Rectal smooth muscle tissue (tissue), 1 donor: ENCODE data around the gene NOTUM.

Experiments
- H3K27ac ChIP-seq: one replicate; pipeline ENCODE4 v1.7.0; 2013; ENCODE audit warnings: low read depth, low read length, inconsistent platforms
- H3K27me3 ChIP-seq: one replicate; pipeline ENCODE4 v1.7.0; 2013; ENCODE audit warnings: low read length; ENCODE audit not compliant: control insufficient read depth, insufficient read depth
- H3K36me3 ChIP-seq: one replicate; pipeline ENCODE4 v1.7.0; 2013; ENCODE audit warnings: low read length; ENCODE audit not compliant: control insufficient read depth, insufficient read depth
- H3K4me1 ChIP-seq: one replicate; pipeline ENCODE4 v1.7.0; 2013; ENCODE audit warnings: low read length; ENCODE audit not compliant: control insufficient read depth, insufficient read depth
- H3K4me3 ChIP-seq: one replicate; pipeline ENCODE4 v1.7.0; 2013; ENCODE audit warnings: low read length
- H3K9ac ChIP-seq: one replicate; pipeline ENCODE4 v1.7.0; 2013; ENCODE audit warnings: low read length

NOTUM gene

DNA sequence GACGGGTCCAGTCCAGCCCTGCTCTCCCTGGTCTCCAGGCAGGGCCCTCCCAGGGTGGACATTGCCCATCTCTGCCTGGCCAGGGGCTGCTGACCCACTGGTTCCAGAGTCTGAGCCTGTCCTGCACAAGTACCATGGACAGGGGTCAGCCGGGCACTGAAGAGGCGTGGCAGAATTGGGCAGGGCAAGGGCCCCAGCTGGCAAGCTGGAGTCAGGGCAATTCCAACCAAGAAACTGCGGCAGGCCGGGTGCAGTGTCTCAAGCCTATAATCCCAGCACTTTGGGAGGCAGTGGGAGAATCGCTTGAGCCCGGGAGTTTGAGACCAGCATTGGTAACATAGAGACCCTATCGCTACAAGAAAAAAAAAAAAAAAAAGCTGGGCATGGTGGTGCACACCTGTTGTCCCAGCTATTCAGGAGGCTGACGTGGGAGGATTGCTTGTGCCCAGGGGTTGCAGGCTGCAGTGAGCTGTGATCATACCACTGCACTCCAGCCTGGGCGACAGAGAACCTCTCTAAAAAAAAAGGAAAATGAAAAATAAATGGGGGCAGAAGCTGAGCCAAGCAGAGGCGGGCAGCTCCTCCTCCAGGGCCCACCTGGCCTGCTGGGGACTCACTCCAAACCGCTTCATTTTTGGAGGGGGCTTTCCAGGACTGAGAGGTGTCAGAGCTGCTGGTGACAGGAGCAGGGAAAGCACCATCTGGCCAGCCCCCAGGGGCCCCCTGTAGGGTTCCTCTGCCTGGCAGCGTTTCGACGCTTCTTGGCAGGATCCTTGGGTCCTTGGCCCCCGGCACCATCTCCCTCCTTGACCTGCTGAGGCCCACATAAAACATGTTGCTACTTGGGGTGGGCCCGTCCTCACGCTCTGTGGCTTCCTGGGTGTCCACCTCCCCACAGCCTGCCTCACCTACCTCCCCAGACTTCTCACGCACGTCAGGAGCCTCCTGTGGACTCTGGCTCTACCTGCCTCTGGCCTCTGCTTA, 30.6 kb downstream of the NOTUM start:
- Histone ChIP-seq H3K4me1 (peaks cover 6% of the 10 kb centered on the region), H3K9ac (no peak overlapping the region), H3K27me3 (peaks cover 5% of the 10 kb centered on the region), H3K4me3 (no peak overlapping the region), H3K36me3 (no peaks in the 10 kb centered on the region), H3K27ac (no peak overlapping the region)

DNA sequence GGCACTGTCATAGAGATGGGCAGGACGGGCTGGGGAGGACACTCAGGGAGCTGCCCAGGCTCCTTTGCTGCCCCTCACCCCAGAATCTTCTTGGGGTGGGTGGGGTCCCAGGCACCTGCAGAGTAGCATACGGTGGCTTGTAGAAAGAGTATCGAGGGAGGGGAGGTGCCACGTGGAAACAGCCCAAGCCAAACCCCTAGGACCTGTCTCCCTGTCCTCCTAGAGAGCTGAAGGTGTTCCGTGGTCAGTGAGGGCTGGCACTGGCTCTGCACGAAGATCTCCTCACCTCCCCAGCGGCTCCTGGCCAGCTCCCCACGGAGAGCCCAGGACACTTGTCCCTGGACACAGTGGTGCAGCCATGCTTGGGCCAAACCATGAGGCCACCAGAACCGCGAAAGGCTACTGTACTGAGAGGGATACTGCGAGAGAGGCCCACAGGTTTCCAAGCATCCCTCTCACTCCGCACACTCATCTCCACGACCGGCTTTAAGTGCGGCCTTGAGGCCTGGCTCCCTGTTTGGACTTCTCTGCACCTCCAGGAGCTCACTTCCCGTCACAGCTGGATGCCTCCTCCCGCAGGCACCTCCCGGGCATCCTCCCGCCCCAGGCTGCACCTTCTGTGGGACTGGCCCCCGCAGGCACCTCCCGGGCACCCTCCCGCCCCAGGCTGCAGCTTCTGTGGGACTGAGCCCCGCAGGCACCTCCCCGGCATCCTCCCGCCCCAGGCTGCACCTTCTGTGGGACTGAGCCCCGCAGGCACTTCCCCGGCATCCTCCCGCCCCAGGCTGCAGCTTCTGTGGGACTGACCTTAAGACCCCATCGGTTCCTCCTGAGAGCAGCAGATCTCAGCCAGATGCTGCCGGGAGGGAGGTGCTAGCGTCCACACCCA, 31.5 kb downstream of the NOTUM start:
- peaks cover 5% of the 10 kb centered on the region for H3K27me3 ChIP-seq
- peaks cover 12% of the 10 kb centered on the region for H3K4me1 ChIP-seq
- no peaks in the 10 kb centered on the region for H3K36me3 ChIP-seq
- H3K4me3 ChIP-seq: no peak overlapping the region
- H3K9ac ChIP-seq: no peak overlapping the region
- H3K27ac ChIP-seq: no peak overlapping the region

DNA sequence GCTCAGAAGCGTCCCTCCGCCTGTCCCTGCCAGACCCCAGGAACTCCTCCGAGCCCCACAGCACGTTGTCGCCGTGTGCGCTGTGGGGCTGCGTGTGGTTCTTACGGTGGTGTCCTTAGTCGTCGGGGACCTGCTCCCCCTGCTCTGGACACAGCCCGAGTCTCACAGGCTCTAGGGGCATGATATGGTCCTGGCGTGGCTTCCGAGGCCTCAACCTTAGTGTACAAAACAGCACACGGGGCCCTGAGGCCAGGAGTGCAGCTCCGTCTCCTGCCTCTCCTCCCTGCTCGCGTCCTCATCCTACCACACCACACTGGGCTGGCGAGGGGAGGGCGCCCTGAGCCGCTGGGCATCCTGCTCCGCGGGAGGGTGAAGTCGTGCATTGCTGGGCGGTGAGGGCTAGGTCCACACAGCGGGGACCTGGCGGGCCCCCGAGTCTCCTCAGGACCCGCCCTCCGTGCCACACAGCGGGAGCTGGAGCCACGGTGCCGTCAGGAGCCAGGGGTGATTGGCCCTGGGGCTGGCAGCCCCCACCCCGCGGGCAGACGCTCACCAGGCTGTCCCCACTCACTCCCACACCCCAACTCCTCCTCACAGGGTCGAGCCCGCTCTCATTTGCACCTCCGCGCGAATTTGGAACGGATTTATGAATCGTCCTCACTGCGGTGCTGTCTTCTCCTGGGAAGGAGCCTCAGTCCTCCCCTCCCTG, 32.3 kb downstream of the NOTUM start:
- H3K36me3 ChIP-seq: no peaks in the 10 kb centered on the region
- H3K4me3 ChIP-seq: peak overlapping the region; percentile 71
- H3K4me1 ChIP-seq: peaks cover 14% of the 10 kb centered on the region
- no peak overlapping the region for H3K9ac ChIP-seq
- peaks cover 5% of the 10 kb centered on the region for H3K27me3 ChIP-seq
- H3K27ac ChIP-seq: no peak overlapping the region

DNA sequence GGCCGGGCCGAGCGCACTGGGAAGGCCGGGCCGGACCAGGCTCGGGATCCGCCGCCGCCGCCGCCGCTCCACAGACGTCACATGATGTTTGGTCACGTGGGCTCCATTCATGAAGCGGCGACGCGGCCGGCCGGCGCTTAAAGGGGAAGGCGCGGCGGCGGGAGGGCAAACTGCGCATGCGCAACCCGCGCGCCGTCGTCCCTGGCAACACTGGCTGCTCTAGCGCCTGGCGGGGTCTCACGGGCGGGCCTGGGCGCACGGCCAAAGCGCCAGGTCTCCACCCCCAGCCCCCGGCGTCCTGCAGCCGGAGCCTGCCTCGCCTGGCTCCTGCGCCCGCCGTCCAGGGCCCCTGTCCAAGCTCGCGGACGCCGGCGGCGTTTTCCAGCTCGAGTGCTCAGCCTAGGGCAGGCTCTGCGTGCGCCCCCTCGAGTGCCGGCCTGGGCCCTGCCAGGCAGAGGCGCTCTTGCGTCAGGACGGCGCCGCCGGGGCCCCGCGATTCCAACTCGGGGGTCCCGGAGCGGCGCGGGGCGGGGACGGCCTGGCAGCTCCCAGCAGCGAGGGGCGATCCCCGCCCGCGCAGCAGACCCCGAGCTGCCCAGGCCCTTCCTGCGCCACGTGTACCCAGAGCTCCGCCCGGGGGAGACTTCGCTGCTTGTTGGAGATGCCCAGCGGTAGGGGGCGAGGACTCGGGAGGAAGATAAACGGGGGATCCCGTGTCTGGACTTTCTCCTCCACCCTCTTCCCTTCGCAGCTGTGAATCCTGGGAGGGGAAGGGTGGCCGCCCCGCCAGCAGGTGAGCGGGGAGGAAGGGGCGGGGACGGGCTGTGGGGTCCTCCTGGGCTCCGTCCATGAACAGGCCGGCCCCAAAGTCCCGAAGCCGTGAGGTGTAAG, 33.1 kb downstream of the NOTUM start, which contains the start of gene MAFG:
MAFG (minus strand) TSS at position 83 of the 891 bp plus-strand sequence. CDS start 4,550 bp downstream, outside the sequence.
- Histone ChIP-seq H3K4me3 (peak within 1 kb of the TSS; percentile 89), H3K27ac (peak within 1 kb of the TSS; percentile 91), H3K9ac (peak within 1 kb of the TSS; percentile 61), H3K4me1 (peaks cover 17% of the 10 kb centered on the region), H3K36me3 (no peaks in the 10 kb centered on the region), H3K27me3 (peaks cover 5% of the 10 kb centered on the region)

DNA sequence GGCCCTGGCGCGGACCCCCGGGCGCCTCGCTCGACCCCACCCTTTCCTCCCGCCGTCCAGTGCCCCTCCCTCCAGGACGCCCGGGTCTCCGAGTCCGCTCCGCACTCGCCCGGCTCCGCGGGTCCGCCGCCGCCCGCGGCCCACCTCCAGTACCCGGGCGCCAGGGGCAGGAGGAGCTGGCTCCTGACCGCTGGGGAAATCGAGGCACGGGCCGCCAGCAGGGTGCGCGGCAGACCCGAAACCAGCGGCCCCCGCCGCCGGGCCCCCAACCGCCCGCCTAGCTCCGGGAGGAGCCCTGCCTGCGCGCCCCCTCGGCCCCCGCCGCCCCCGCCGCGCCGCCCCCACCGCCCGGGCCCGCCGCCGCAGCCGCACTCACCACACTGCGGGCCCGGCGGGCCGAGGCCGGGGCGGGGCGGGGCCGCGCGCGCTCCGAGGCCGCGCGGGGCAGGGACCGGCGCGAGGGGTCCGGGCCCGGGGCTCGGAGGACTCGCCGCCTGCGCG, 33.8 kb downstream of the NOTUM start:
- H3K27ac ChIP-seq: peak overlapping the region; percentile 91
- H3K27me3 ChIP-seq: peaks cover 3% of the 10 kb centered on the region
- H3K36me3 ChIP-seq: peaks cover 6% of the 10 kb centered on the region
- H3K4me3 ChIP-seq: peak overlapping the region; percentile 89
- H3K9ac ChIP-seq: peak overlapping the region; percentile 61
- H3K4me1 ChIP-seq: peaks cover 20% of the 10 kb centered on the region

DNA sequence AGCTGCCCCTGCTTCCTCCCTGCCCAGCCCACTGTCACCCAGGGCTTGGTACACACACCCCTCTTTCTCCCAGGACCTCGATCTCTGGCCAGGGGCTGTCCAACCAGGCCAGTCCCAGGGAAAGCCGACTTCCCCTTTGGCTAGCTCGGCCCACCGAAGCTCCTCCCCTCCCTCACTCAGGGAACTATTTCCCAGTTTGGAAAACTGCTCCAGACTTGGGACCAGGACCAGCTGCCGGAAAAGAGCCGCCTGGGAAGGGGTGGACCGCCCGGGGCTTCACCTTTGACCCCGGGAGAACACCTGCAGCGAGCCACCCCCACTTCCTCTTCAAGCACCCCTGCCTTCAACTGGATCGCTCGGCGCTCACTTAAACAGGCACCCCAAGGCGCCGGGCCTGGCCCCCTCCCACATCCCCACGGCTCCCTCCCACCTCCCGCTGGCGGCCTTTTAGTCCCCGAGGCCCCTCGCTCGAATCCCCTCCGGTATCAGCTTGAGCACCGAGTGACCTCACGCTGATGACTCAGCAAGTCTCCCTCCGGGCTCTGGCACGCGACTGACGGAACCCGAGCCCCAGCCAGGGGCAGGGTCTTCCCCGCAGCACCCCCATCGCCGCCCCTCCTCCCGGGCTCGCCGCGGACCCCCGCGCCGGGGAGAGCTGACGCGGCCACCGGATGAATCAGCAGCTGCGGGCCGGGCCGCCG, 34.4 kb downstream of the NOTUM start:
- peaks cover 20% of the 10 kb centered on the region for H3K4me1 ChIP-seq
- peak overlapping the region; percentile 91 for H3K27ac ChIP-seq
- peak overlapping the region; percentile 61 for H3K9ac ChIP-seq
- H3K27me3 ChIP-seq: no peaks in the 10 kb centered on the region
- H3K36me3 ChIP-seq: peaks cover 11% of the 10 kb centered on the region
- peak overlapping the region; percentile 89 for H3K4me3 ChIP-seq

DNA sequence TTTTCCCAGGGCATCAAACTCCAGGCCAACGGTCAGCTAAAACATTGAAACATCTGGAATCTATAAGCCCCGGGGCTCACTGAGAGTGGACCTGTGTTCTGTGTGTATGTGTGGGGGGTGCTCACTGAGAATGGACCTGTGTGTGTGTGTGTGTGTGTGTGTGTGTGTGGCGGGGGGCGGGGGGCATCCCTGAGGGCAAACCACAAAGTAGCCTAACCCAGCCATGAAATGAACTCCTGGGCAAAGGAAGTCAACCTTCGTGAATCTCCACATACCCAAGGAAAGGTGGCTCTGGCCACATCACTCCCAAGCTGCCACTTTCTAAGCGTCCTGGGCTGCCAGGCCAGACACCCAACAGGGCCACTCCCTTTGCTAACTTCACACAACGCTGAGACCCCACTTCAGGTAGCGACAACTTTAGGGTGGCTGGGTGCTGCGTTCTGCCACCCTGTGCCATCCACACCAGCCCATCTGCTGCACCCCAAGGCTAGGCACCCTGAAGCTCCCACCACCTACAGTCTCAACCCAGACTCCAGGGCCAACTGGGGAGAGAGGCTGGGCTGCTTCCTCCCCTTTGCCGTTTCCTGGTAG, 35.0 kb downstream of the NOTUM start:
- Histone ChIP-seq H3K4me1 (peaks cover 20% of the 10 kb centered on the region), H3K27me3 (no peaks in the 10 kb centered on the region), H3K4me3 (peak overlapping the region; percentile 89), H3K9ac (peak overlapping the region; percentile 61), H3K27ac (peak overlapping the region; percentile 91), H3K36me3 (peaks cover 15% of the 10 kb centered on the region)

DNA sequence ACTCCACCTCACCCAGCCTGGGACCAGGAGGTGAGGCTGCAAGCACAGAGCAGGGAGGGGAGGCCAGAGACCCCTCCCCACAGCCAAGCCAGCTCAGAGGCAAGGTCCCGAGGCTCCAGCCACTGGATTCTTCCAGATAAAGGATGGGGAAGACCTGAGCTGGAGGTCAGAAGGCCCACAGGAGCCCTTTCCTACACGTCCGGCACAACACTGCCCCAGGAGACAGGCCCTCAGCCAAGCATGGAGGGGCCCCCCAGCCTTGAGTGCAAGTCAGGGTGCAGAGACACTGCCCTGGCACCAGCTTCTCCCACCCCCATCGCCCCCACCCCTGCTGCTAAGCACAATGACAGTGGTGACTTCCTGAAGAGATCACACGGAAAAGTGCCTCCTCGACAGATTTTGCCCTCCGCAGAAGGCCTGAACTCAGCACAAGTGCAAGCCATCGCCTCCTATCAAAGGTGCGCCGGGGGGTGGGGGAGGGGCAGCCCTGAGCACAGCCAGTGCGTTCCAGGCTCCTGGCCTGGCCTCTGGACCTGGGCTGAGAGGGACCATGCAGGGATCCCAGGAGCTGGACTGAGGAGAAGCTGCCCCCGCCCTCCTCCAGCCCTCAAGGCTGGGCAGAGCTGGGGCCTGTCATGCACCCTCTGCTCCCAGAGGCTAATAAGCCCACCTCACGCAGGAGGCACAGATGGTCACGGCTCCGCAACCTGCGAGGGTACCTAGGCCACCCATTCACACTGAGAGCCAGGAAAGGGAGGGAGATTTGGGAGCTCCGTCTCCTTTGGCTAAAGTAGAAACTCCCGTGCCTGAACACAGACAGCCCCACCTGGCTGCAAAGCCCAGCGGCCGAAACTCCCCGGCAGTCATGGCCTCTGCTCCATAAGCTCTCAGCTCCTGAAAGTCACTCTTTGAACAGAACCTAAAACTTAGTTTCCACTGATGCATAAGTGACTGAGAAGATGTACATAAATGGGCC, 36.1 kb downstream of the NOTUM start:
- Histone ChIP-seq H3K27me3 (no peaks in the 10 kb centered on the region), H3K9ac (no peak overlapping the region), H3K4me3 (no peak overlapping the region), H3K4me1 (peaks cover 20% of the 10 kb centered on the region), H3K27ac (no peak overlapping the region), H3K36me3 (peaks cover 18% of the 10 kb centered on the region)

DNA sequence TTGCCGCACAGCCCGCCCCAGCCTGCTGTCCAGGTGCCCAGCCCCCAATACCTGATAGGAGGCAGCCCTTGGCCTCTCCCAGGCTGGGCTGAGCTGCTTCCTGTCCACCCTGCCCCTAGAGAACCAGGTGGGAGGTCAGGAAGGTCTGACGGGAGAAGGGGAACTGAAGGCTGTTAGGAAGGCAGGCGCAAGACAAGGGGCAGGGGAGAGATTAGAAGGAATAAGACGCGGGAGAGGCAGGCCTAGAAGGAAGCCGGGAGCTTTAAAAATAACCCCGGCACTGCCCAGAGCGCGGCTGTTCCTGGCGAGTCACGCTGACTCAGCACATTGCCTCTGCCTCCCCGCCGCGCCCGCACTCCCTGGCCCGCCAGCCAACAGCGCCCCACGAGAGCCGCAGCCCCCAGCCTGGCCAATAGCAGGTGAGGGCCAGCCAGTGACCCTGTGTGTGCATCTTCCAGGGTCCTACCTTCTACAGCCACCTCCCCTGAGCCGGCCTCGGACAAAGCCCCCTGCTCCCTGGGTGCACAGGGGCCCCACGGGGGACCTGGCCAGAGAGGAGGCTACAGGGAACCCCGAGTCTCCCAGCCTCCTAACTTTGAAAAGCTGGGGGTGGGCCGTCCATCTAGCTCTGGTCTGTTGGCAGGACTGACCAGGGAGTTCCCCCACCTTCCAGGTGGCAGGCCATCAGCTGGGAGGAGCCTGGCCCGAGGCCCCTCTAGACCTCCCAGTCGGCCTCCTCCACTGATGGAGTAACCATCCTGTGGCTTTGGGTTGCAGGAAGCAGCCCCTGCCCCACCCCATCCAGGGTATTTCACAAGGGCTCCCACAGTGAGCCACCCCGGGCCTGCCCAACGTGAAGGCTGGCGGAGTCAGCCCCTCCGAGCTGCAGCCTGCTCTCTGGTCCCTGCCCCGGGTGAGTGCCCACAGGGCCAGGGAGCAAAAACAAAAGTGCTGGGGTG, 37.4 kb downstream of the NOTUM start:
- peaks cover 20% of the 10 kb centered on the region for H3K4me1 ChIP-seq
- H3K27ac ChIP-seq: peak overlapping the region; percentile 43
- H3K36me3 ChIP-seq: peaks cover 23% of the 10 kb centered on the region
- no peaks in the 10 kb centered on the region for H3K27me3 ChIP-seq
- no peak overlapping the region for H3K9ac ChIP-seq
- peak overlapping the region; percentile 45 for H3K4me3 ChIP-seq
